Nucleus accumbens (tissue), 56 donors: ENCODE measurements around the gene KRT81.
"Not testable (repeated sequence)": the region's sequence is repeated elsewhere in the genome, so short reads cannot be mapped to it uniquely, and the experiment has no call there.

Experiments
- DNase-seq, 56 donors: peaks; one replicate each; lab custom pipeline; 2025; lab: John Stamatoyannopoulos, UW

KRT81 gene

DNA sequence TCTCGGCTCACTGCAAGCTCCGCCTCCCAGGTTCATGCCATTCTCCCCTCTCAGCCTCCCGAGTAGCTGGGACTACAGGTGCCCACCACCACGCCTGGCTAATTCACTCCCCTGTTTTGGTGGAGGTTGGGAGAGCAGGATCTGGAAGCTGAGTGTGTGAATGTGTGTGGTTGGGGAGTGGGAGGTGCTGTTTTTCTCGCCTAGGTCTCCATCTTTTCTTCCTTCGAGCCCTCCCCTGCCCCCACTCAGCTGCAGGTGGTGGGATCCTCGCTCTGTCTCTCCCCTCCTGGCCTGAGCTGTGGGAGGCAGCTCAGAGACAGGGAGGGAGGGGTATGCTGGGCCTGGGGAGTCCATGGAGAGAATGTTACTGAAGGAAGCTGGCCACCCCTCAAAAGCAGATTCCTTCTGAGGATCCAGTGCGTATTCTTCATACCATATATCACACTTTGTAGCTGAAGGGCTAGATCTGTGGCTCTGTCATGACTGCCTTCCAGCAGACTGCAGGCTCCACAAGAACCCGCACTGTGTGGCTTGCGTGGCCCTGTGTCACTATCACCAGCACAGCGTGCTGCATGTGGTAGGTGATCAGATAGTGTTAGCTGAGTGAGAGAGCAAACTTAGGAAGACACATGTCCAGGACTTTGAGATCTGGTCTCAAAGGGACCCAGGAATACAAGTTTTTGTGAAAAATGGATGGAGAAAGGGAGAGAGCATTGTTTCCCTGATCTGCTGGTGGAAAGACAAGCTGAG lies 27.1 kb upstream of the KRT81 start:
- DNase-seq = no peak

GRCh38 chr12:52317468-52318052 lies 26.2 kb upstream of the KRT81 start:
- DNase-seq = no peak

DNA sequence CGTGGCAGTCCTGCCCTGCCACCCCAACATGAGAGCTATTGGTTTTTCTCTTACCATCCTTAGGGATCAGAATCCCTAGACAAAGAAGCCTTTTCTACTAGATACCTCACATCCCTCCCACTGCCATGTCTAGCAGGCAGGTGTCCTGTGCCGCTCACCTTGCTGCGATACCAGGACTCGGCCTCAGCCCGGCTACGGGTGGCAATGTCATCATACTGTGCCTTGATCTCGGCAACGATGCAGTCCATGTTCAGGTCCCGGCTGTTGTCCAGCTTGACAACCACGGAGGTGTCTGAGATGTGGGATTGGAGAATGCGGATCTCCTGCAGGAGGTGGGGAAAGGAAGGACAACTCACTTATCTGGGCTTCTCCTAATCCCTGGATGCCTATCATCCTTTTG lies 25.4 kb upstream of the KRT81 start:
- no peak for DNase-seq

GRCh38 chr12:52316290-52316689 lies 25.0 kb upstream of the KRT81 start:
- DNase-seq = no peak

GRCh38 chr12:52315721-52316120 lies 24.4 kb upstream of the KRT81 start:
- not testable (repeated sequence) for DNase-seq

DNA sequence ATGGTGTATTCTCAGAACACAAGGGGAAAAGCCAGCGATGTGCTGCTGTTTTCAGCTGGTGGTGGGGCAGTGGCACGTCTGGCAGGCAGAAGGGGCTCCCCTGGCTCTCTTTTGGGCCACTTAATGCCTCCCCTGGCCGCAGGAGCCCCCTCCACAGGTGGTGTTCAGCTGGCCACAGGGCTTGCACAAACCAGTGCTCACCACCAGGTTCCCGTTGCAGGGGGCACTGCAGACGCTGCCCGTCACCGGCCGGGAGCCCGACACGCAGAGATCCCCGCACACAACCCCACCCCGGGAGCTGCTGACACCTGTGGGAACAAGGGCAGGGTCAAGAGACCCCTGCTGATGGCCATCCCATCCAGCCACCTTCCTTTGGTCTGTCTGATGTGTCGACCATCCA lies 23.2 kb upstream of the KRT81 start:
- DNase-seq = no peak

GRCh38 chr12:52313926-52314325 lies 22.6 kb upstream of the KRT81 start:
- DNase-seq = no peak

DNA sequence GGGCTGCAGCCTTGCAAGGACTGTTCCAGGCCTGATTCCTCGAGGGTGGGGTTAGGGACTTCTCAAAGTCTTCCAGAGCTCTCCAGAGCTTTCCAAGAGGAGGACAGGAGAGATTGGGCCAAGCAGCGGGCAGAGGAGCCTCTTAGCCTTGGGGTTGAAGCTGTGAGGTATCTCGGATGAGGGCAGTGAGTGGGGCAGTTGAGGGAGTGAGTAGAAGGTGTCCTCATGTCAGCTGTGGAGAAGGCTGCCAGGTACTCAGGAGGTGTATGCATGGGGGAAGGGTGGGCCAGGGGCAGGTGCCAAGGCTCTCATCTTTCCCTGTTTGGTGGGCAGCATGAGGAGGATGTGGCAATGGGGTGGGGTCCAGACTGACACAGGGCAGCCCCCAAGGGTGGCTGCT lies 22.1 kb upstream of the KRT81 start:
- no peak for DNase-seq

GRCh38 chr12:52312086-52312485 lies 20.8 kb upstream of the KRT81 start:
- DNase-seq = no peak

DNA sequence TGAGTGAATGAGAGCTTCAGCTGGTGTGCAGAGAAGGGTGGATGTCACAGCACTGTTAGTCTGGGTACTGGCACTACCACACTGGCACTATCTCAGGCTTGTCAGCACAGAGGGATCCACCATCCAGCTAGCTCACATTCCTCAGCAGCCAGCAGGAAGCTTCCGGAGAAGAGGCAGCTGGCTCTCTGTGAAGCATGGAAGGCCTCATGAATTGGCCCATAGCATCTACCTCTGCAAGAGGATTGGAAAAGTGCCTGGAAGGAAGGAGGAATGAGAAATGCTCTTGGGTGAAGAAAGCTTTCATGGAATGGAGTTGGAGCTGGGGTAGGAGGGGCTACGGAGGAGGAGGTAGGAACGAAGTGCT lies 19.9 kb upstream of the KRT81 start:
- DNase-seq = peak in 1 of 56 donors; percentile 0

DNA sequence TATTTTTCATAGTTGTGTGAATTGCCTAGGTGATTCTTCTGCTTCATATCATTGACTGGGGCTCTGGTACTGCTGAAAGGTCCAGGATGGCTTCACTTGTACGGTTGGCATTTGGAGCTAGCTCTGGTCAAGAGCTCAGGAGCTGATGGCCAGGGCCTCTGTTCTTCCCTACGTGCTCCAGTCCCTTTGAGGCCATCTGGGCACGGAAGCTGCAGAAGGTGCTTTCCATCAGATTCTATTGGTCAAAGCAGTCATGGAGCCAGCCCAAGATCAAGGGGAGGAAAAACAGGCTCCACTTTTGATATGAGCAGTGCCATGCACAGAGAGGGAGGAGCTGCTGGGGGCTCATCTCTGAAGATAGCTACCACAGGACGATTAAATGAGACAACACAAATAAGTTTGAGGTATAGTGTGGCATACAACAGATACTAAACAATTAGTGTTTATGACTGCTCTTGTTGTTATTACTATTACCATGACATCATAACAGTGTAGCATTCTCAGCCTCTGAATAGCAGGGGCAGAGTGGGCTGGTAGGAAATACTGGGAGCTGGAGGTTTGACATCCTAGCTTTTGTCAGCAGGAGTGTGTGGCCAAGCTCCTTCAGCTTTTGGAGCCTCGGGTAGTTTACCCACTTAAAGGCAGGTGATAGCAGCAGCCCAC lies 19.4 kb upstream of the KRT81 start:
- DNase-seq = no peak

- peak in 2 of 56 donors; percentile 34 to 39 for DNase-seq
Observed at GRCh38 chr12:52308806-52309425, 17.6 kb upstream of the KRT81 start.

DNA sequence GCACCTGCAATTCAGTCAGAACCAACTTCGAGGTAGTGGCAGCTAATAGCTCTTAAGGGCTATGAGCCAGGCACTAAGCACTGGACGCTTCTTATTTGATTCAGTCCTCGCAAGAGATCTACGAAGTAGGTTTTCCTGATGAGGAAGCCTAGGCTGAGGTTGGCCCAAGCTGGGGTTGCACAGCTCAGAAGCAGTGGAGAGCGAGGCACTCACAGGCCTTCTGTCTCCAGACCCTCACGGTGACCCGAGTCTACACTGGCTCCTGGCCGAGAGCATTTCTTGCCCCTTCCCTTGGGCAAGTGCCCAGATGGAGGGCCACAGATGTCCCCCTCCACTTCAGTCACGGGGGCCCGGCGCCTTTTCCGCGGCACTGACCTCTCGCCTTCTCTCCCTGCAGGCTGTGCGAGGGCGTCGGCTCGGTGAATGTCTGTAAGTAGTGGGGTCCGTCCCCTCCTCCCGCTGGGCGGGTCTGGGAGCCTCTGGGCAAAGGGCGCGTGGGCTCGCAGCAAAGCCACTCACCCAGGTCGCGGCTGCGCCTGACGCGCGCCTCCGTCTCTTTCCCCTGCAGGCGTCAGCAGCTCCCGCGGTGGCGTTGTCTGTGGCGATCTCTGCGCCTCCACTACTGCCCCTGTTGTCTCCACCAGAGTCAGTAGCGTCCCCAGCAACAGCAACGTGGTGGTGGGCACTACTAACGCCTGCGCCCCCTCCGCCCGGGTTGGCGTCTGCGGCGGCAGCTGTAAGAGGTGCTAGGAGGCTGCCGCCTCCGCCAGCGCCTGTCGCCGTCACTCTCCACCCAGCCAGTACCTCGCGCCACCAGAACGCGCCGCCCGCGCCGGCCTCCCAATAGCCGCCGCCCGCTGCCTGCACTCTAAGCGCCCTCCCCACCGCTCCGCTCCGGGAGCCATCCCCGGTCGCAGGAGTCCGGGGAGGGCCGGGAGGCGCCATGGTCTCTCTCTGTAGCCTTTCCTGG lies 16.8 kb upstream of the KRT81 start:
- DNase-seq = peak in 47 of 56 donors; percentile 10 to 85 (median 47)

DNA sequence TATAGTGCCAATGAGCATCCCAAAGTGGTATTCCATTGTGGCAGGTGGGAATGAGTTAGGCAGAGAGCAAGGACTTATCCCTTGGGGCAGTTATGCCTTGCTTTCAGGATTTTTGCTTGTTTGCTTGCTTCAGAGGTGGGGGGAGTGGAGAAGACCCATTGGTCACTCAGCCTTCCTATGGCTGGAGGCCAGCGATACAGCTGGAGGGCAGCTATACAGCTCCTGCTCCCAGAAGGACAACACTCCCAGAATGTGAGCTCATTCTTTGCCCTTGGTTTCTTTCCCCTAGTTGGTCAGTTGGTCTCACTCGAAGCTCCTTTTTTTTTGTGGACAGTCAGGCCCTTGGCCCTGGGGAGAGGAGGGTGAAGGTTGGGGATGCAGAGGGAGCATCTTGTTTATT lies 15.4 kb upstream of the KRT81 start:
- DNase-seq = no peak

- no peak for DNase-seq
Observed at GRCh38 chr12:52305921-52306705, 14.8 kb upstream of the KRT81 start.

DNA sequence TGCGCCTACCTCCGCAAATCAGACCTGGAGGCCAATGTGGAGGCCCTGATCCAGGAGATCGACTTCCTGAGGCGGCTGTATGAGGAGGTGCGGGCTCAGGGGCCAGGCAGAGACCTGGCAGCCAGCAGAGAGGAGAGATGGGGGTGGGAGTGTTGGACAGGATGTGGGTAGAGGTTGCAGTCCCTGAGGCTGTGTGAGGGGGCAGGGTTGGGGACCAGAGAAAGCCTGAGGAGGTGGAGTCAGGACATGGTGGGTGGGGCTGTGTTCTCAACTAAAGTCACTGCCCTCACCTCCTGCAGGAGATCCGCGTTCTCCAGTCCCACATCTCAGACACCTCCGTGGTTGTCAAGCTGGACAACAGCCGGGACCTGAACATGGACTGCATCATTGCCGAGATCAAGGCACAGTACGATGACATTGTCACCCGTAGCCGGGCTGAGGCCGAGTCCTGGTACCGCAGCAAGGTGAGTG lies 13.6 kb upstream of the KRT81 start:
- DNase-seq = not testable (repeated sequence)

- DNase-seq = not testable (repeated sequence)
Observed at GRCh38 chr12:52302242-52302914, 11.0 kb upstream of the KRT81 start.

DNA sequence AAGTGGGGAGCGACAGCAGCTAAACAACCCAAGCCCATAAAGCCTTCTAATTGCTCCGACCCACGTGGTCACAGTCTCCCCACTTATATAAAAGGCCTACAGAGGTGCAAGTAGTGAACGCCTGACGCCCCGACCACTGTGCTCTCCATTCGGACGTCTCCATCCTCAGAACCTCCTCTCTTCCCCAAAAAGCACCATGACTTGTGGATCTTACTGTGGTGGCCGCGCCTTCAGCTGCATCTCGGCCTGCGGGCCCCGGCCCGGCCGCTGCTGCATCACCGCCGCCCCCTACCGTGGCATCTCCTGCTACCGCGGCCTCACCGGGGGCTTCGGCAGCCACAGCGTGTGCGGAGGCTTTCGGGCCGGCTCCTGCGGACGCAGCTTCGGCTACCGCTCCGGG lies 10.4 kb upstream of the KRT81 start:
- DNase-seq = not testable (repeated sequence)
